CD4-positive, alpha-beta T cell (primary cell): ENCODE measurements around the gene MRPS26. TPM values are rescaled to one million over a fixed set of nuclear protein-coding genes. Genes with fewer than 3 reads are reported as not detected.

ENCODE experiments used
- ATAC-seq: fragments of 200-7000 bp; cut with Tn5 transposase; one replicate; pipeline ENCODE4 v1.10.0; 2022; ENCODE audit warnings: mild to moderate bottlenecking; ENCODE audit not compliant: poor library complexity
- CTCF ChIA-PET: fragments of 350-600 bp; sonication (Branson Sonifier 250); formaldehyde crosslinking; loops from one replicate; lab custom pipeline; 2021; ENCODE audit warnings: antibody characterized with exemption, inconsistent platforms; lab: Charles Lee
- POLR2A ChIA-PET: fragments of 350-600 bp; sonication (Branson Sonifier 250); formaldehyde crosslinking; loops from one replicate; lab custom pipeline; 2021; ENCODE audit warnings: antibody characterized with exemption, inconsistent platforms; lab: Charles Lee
- DNase-seq, 14 experiments: peaks; one replicate each; pipeline ENCODE4 v3.0.0-alpha.2; 2013 to 2020; ENCODE audit warnings: mixed read lengths in 2 of 14
- H3K27ac ChIP-seq, 2 donors: one replicate each; pipeline versions ENCODE4 v1.5.1 to v1.7.0; 2013; ENCODE audit warnings: low read length in 2 of 2, low read depth in 1 of 2, mild to moderate bottlenecking in 1 of 2
- H3K27me3 ChIP-seq, 2 experiments: 1 replicate in 1 of 2; 2 replicates in 1 of 2; pipeline versions ENCODE4 v1.6.1 to v1.7.0; 2013; ENCODE audit warnings: low read length in 2 of 2, control low read depth in 1 of 2, mild to moderate bottlenecking in 1 of 2, moderate library complexity in 1 of 2; ENCODE audit not compliant: insufficient read depth in 2 of 2, control insufficient read depth in 1 of 2
- H3K36me3 ChIP-seq: one replicate; pipeline ENCODE4 v1.6.1; 2013; ENCODE audit warnings: low read length, control low read depth; ENCODE audit not compliant: insufficient read depth
- H3K4me1 ChIP-seq: one replicate; pipeline ENCODE4 v1.6.1; 2013; ENCODE audit warnings: low read length, control low read depth; ENCODE audit not compliant: insufficient read depth
- H3K4me3 ChIP-seq: one replicate; pipeline ENCODE4 v1.5.1; 2013; ENCODE audit warnings: mild to moderate bottlenecking, low read length, moderate library complexity
- H3K9me3 ChIP-seq, 2 experiments: 1 replicate in 1 of 2; 2 replicates in 1 of 2; pipeline versions ENCODE4 v1.6.1 to v1.7.0; 2013; ENCODE audit warnings: low read length in 2 of 2, mild to moderate bottlenecking in 2 of 2, control low read depth in 1 of 2, moderate library complexity in 1 of 2; ENCODE audit not compliant: control insufficient read depth in 1 of 2, insufficient read depth in 1 of 2
- H3K27ac Mint-ChIP-seq: one replicate; pipeline ENCODE4 v1.8.0; 2020; ENCODE audit warnings: mixed read lengths
- H3K27me3 Mint-ChIP-seq: one replicate; pipeline ENCODE4 v1.8.0; 2021; ENCODE audit warnings: mixed read lengths
- H3K36me3 Mint-ChIP-seq: one replicate; pipeline ENCODE4 v1.8.0; 2021; ENCODE audit warnings: low read depth, mixed read lengths
- H3K4me1 Mint-ChIP-seq: one replicate; pipeline ENCODE4 v1.8.0; 2021; ENCODE audit warnings: low read depth, mixed read lengths
- H3K4me3 Mint-ChIP-seq: one replicate; pipeline ENCODE4 v1.8.0; 2020; ENCODE audit warnings: mild to moderate bottlenecking, mixed read lengths
- H3K9me3 Mint-ChIP-seq: one replicate; pipeline ENCODE4 v1.8.0; 2020; ENCODE audit warnings: mixed read lengths
- intact Hi-C, 2 experiments: fragments of 100-400 bp; cut with DNase I in 1 of 2; cut with micrococcal nuclease in 1 of 2; formaldehyde crosslinking; loops; one replicate each; pipeline versions ENCODE4 v1.15.1 to v1.9.0; 2023 to 2025; cut with DNase I, micrococcal nuclease
- total RNA-seq, 174 experiments: library from RNA in 2 of 174; stranded (reverse) in 2 of 174; gene quantifications; one replicate each; pipeline ENCODE4 v1.2.3 and lab custom pipeline; 2021 to 2026
- TF ChIP-seq, protein P1 (sequence below): fragments of 200-600 bp; IDR thresholded peaks from one replicate; pipeline ENCODE4 v1.8.0; 2022; ENCODE audit warnings: antibody characterized with exemption, mild to moderate bottlenecking

MRPS26 gene
- total RNA-seq, 2 experiments from 2014 or later: 19.3 to 22.7 TPM

DNA sequence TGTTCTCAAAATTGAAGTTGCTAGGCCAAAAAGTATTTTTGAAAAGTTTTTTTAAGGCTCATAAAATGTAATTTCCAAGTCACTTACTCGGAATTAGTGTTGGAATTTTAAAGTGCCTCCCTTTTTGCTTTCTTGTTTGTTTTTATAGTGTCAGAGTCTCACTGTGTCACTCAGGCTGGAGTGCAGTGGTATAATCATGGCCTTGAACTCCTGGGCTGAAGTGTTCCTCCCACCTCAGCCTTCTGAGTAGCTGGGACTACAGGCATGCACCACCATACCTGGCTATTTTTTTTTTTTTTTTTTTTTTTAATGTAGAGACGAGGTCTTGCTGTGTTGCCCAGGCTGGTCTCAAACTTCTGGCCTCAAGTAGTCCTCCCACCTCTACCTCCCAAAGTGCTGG lies 42.4 kb upstream of the MRPS26 start:
- Mint-ChIP-seq H3K4me3 (no peak overlapping the region), H3K27ac (no peak overlapping the region), H3K4me1 (no peaks in the 10 kb centered on the region), H3K27me3 (no peaks in the 10 kb centered on the region), H3K36me3 (peaks cover 54% of the 10 kb centered on the region), H3K9me3 (no peaks in the 10 kb centered on the region)
- no peak for ATAC-seq
- DNase-seq: no peak
- Histone ChIP-seq H3K9me3 (no peaks in the 10 kb centered on the region), H3K27ac (no peak overlapping the region), H3K36me3 (peaks cover 44% of the 10 kb centered on the region), H3K4me1 (no peaks in the 10 kb centered on the region), H3K4me3 (no peak overlapping the region), H3K27me3 (no peaks in the 10 kb centered on the region)
- TF ChIP-seq, protein P1, sequence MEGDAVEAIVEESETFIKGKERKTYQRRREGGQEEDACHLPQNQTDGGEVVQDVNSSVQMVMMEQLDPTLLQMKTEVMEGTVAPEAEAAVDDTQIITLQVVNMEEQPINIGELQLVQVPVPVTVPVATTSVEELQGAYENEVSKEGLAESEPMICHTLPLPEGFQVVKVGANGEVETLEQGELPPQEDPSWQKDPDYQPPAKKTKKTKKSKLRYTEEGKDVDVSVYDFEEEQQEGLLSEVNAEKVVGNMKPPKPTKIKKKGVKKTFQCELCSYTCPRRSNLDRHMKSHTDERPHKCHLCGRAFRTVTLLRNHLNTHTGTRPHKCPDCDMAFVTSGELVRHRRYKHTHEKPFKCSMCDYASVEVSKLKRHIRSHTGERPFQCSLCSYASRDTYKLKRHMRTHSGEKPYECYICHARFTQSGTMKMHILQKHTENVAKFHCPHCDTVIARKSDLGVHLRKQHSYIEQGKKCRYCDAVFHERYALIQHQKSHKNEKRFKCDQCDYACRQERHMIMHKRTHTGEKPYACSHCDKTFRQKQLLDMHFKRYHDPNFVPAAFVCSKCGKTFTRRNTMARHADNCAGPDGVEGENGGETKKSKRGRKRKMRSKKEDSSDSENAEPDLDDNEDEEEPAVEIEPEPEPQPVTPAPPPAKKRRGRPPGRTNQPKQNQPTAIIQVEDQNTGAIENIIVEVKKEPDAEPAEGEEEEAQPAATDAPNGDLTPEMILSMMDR: no peak
- POLR2A ChIA-PET: no interaction called here
- CTCF ChIA-PET: no interaction called here
- intact Hi-C loops: loop anchor here (5.0 kb wide), 2 partner anchors 131 to 251 kb away; partner anchors contain the start of gene PTPRA (in 1 of the 2)

DNA sequence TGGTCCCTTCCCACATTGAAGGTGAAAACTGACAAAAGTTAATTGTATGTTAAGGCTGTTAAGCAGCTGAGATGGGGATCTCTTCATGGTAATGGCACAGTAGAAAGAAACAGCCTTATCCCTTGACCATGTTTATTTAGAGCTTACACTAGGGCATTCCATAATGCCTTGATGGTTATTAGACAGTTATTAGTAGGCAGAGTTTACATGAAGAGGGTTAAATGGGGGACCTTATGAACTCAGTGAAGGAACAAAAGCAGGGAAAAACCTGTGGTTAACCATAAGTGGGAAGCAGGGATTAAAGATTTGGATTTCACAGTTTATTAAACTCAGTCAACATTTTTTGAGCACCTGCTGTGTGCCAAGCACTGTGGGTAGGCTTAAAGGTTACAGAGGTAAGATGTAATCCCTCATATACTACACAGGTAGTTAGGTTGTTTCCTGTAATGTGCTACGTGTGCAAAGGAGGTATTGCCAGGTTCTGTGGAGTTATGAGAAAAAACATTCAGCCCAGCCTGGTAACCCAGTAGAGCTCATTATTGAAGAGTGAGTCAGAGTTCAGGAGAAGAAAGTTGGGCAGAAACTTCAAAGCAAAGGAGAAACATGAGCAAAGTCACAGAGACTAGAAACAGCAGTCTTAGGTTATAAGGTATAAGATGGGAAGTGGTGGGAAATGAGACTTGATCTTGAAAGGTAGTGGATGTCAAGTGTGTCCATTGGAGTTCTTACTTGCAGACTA lies 34.7 kb upstream of the MRPS26 start:
- Mint-ChIP-seq H3K4me1 (peaks cover 8% of the 10 kb centered on the region), H3K27ac (no peak overlapping the region), H3K36me3 (peaks cover 72% of the 10 kb centered on the region), H3K4me3 (no peak overlapping the region), H3K9me3 (no peaks in the 10 kb centered on the region), H3K27me3 (no peaks in the 10 kb centered on the region)
- no peaks in the 10 kb centered on the region for H3K9me3 ChIP-seq
- H3K27me3 ChIP-seq: no peaks in the 10 kb centered on the region
- no peaks in the 10 kb centered on the region for H3K4me1 ChIP-seq
- H3K27ac ChIP-seq: no peak overlapping the region
- peaks cover 44% of the 10 kb centered on the region for H3K36me3 ChIP-seq
- no peak for DNase-seq
- TF ChIP-seq, protein P1: no peak
- no peak for ATAC-seq
- ChIA-PET CTCF (no interaction called here), POLR2A (no interaction called here)
- no peak overlapping the region for H3K4me3 ChIP-seq
- intact Hi-C loops: no loop called here

DNA sequence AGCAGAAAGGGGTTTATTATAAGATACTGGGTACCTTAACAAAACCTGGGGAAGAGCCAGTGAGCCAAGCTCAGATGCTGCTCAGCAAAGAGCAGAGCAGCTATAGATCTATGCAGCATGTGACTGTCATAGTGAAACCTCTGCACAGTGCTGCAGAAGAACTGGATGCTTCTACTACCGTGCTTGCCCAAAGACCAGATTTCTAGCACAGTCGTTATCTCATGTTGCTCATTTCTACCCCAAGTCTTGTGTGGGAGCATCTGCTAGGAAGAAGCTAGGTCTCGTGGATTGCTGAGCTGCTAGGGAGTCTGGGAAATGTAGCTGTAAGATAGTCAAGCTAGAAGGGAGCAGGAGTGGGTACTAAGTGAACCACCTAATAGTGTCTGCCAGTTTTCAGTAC lies 34.1 kb upstream of the MRPS26 start:
- Histone ChIP-seq H3K9me3 (no peaks in the 10 kb centered on the region), H3K27me3 (no peaks in the 10 kb centered on the region), H3K36me3 (peaks cover 41% of the 10 kb centered on the region), H3K27ac (no peak overlapping the region), H3K4me3 (no peak overlapping the region), H3K4me1 (no peaks in the 10 kb centered on the region)
- intact Hi-C loops: no loop called here
- peaks cover 8% of the 10 kb centered on the region for H3K4me1 Mint-ChIP-seq
- CTCF ChIA-PET: no interaction called here
- POLR2A ChIA-PET: no interaction called here
- no peak overlapping the region for H3K4me3 Mint-ChIP-seq
- no peaks in the 10 kb centered on the region for H3K27me3 Mint-ChIP-seq
- DNase-seq (no peak), ATAC-seq (no peak)
- no peaks in the 10 kb centered on the region for H3K9me3 Mint-ChIP-seq
- no peak overlapping the region for H3K27ac Mint-ChIP-seq
- TF ChIP-seq, protein P1: no peak
- H3K36me3 Mint-ChIP-seq: peaks cover 72% of the 10 kb centered on the region
